Smooth muscle cell (in vitro differentiated cells): ENCODE results near the gene HLA-DRB1. TPM values are rescaled to one million over a fixed set of nuclear protein-coding genes. Genes with fewer than 3 reads are reported as not detected.

Experiments used
- DNase-seq: peaks from one replicate; lab custom pipeline; 2025; ENCODE audit not compliant: unreplicated experiment; lab: John Stamatoyannopoulos, UW
- H2AFZ ChIP-seq: fragments of 200-600 bp; sonication (generic); 2 replicates; pipeline ENCODE4 v1.6.0; 2016; ENCODE audit warnings: antibody characterized with exemption, low read depth, mild to moderate bottlenecking
- H3F3A ChIP-seq: fragments of 200-600 bp; sonication (generic); 2 replicates; pipeline ENCODE4 v1.6.0; 2017; ENCODE audit warnings: antibody characterized with exemption, low read depth
- H3K27ac ChIP-seq: fragments of 200-600 bp; sonication (generic); 2 replicates; pipeline ENCODE4 v1.5.1; 2016; ENCODE audit warnings: low read depth, mild to moderate bottlenecking
- H3K27me3 ChIP-seq: fragments of 200-600 bp; sonication (generic); 2 replicates; pipeline ENCODE4 v1.6.1; 2016; ENCODE audit warnings: low read depth, mild to moderate bottlenecking
- H3K36me3 ChIP-seq: fragments of 200-600 bp; sonication (generic); 2 replicates; pipeline ENCODE4 v1.5.1; 2016; ENCODE audit warnings: low read depth
- H3K4me1 ChIP-seq: fragments of 200-600 bp; sonication (generic); 2 replicates; pipeline ENCODE4 v1.5.1; 2016; ENCODE audit warnings: low read depth
- H3K4me2 ChIP-seq: fragments of 200-600 bp; sonication (generic); 2 replicates; pipeline ENCODE4 v1.6.0; 2016; ENCODE audit warnings: mild to moderate bottlenecking
- H3K4me3 ChIP-seq: fragments of 200-600 bp; sonication (generic); 2 replicates; pipeline ENCODE4 v1.5.1; 2016; ENCODE audit warnings: mild to moderate bottlenecking
- H3K79me2 ChIP-seq: fragments of 200-600 bp; sonication (generic); 2 replicates; pipeline ENCODE4 v1.6.0; 2016; ENCODE audit warnings: low read depth, mild to moderate bottlenecking
- H3K9ac ChIP-seq: fragments of 200-600 bp; sonication (generic); 2 replicates; pipeline ENCODE4 v1.6.0; 2016; ENCODE audit warnings: low read depth
- H3K9me3 ChIP-seq: fragments of 200-600 bp; sonication (generic); replicated peaks from 2 replicates; pipeline ENCODE4 v1.5.1; 2016; ENCODE audit warnings: low read depth
- H4K20me1 ChIP-seq: fragments of 200-600 bp; sonication (generic); 2 replicates; pipeline ENCODE4 v1.6.0; 2016; ENCODE audit warnings: low read depth
- CTCF ChIP-seq: fragments of 200-600 bp; sonication (generic); IDR thresholded peaks from 2 replicates; pipeline ENCODE4 v1.5.1; 2017; ENCODE audit warnings: borderline replicate concordance, mild to moderate bottlenecking, antibody characterized with exemption; ENCODE audit not compliant: insufficient read depth, poor library complexity, severe bottlenecking
- WGBS: methylation state at CpG from one replicate; pipeline ENCODE4 v1.1.7; 2016; ENCODE audit warnings: low lambda C conversion rate; 5-methylcytosine and 5-hydroxymethylcytosine counted together
- polyA plus RNA-seq: library from polyadenylated mRNA; unstranded; fragments of >200 nt; fragmentation: Nextera tagmentation; extraction: Ambion mirVana; gene quantifications from 2 replicates; pipeline ENCODE4 v1.2.1, GENCODE V29; 2016
- total RNA-seq: library from RNA; depleted of rRNA; stranded (reverse); fragments of >200 nt; gene quantifications from 2 replicates; pipeline ENCODE4 v1.2.3, GENCODE V29; 2014

Gene HLA-DRB1
- total and polyA plus RNA-seq, 2 experiments from 2014 or later, result 28.5 to 32.9 TPM

- H3K9me3 ChIP-seq, result no peaks in the 10 kb centered on the region
- H3K4me1 ChIP-seq, result no peaks in the 10 kb centered on the region
- no peak overlapping the region for H3K4me2 ChIP-seq
- 70% methylated on average over 1 of the region's 1 CpG for whole genome bisulfite sequencing
- H3K27ac ChIP-seq, result peak overlapping the region; percentile 68
- no peak overlapping the region for H3K4me3 ChIP-seq
- H3K79me2 ChIP-seq, result no peaks in the 10 kb centered on the region
- H2AFZ ChIP-seq, result no peak overlapping the region
- peak; percentile 67 for TF ChIP-seq CTCF
- no peaks in the 10 kb centered on the region for H3K36me3 ChIP-seq
- H3K27me3 ChIP-seq, result no peaks in the 10 kb centered on the region
- no peak overlapping the region for H3K9ac ChIP-seq
- no peaks in the 10 kb centered on the region for H3F3A ChIP-seq
- H4K20me1 ChIP-seq, result no peaks in the 10 kb centered on the region
- DNase-seq, result no peak
Measured at GRCh38 chr6:32622545-32623401, 33.1 kb upstream of the HLA-DRB1 start.

- no peak overlapping the region for H2AFZ ChIP-seq
- no peaks in the 10 kb centered on the region for H4K20me1 ChIP-seq
- no peak overlapping the region for H3K27ac ChIP-seq
- no peaks in the 10 kb centered on the region for H3K4me1 ChIP-seq
- 90% methylated on average over 3 of the region's 3 CpGs for WGBS
- TF ChIP-seq CTCF, result no peak
- H3K79me2 ChIP-seq, result no peaks in the 10 kb centered on the region
- no peaks in the 10 kb centered on the region for H3K27me3 ChIP-seq
- H3K4me3 ChIP-seq, result no peak overlapping the region
- H3K9ac ChIP-seq, result no peak overlapping the region
- H3K9me3 ChIP-seq, result no peaks in the 10 kb centered on the region
- H3F3A ChIP-seq, result no peaks in the 10 kb centered on the region
- H3K4me2 ChIP-seq, result no peak overlapping the region
- DNase-seq, result no peak
- H3K36me3 ChIP-seq, result no peaks in the 10 kb centered on the region
Measured at GRCh38 chr6:32621372-32621771, 31.7 kb upstream of the HLA-DRB1 start.

- no peak overlapping the region for H3K4me3 ChIP-seq
- H3K27me3 ChIP-seq, result no peaks in the 10 kb centered on the region
- 98% methylated on average over 1 of the region's 1 CpG for WGBS
- H2AFZ ChIP-seq, result no peak overlapping the region
- no peaks in the 10 kb centered on the region for H3K36me3 ChIP-seq
- H4K20me1 ChIP-seq, result no peaks in the 10 kb centered on the region
- TF ChIP-seq CTCF, result no peak
- no peak for DNase-seq
- no peak overlapping the region for H3K4me2 ChIP-seq
- H3K9me3 ChIP-seq, result no peaks in the 10 kb centered on the region
- H3K27ac ChIP-seq, result no peak overlapping the region
- no peaks in the 10 kb centered on the region for H3K79me2 ChIP-seq
- no peak overlapping the region for H3K9ac ChIP-seq
- no peaks in the 10 kb centered on the region for H3F3A ChIP-seq
- no peaks in the 10 kb centered on the region for H3K4me1 ChIP-seq
Measured at GRCh38 chr6:32617751-32618150, 28.1 kb upstream of the HLA-DRB1 start.
